GM18858 (cell line): ENCODE data around the gene DPH2.
A peak's percentile ranks its signal among the peaks of the same experiment; 100 is the strongest.

Source experiments
- ATAC-seq: cut with Tn5 transposase; IDR thresholded peaks from one replicate; pipeline ENCODE4 v1.9.1; 2021; ENCODE audit not compliant: unreplicated experiment

The DPH2 gene

DNA sequence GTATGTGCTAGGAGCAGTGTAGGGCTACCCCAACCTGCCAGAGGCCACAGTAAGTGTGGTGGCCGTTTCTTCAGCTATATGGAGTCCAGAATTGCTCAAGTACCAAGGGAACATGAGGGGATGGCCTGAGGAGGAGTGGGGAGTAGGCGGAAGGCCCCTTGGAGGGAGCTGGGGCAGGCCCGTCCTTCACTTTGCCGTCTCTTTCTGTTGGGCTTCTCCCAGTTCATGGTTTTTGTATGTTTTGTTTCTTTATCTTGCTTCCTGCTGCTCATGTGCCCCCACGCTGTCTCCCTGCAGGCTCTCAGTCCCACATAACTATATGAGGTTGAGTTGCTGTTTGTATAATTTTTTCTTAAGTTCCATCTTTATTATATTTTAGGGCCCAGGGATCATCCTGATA is 5.9 kb upstream of the DPH2 start:
- no peak for ATAC-seq

DNA sequence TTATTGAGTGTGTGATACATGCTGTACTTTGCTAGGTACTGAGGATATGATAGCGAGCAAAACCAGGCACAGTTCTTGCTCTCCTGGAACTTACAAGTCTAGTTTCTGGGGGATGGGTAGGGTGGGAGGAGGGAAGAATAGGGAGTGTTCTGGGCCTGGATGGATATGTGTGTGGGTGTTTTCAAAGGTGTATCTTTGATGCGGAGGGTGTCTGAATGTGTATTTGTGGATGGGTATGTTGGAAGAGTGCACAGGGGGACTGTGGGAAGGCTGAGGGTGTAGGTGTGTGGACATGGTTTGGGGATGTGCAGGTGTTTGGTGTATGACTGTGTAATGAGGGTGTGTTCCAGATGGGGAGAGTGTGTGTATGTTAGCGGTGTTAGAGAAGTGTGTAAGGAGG is 4.5 kb upstream of the DPH2 start:
- no peak for ATAC-seq

DNA sequence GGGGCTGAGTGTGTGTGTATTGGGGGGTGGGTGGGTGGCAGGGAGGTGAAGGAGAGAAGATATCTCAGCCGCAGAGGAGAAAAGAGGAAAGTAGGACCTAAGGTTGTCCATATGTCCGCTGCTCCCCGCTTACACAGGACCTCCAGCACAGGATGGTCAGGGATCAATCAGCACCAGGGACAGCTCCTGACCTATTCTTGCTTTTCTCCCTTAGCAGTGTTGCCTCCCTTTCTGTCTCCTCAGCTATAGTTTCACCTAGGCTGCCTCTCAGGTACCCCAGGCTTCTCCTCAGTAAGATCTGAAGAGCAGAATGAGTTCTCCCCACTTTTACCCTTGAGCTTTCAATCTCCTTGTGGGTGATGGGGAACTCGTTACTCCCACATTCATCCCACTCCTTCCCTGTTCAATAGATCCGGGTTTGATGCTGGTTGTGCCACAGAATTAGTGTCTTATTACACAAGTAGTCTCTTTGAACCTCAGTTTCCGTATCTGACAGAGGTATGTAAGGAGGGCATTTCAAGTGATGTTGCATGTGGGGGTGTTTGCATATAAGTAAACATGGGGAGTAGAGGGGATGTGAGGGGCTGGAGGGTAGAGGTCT is 1.4 kb upstream of the DPH2 start:
- ATAC-seq: no peak

DNA sequence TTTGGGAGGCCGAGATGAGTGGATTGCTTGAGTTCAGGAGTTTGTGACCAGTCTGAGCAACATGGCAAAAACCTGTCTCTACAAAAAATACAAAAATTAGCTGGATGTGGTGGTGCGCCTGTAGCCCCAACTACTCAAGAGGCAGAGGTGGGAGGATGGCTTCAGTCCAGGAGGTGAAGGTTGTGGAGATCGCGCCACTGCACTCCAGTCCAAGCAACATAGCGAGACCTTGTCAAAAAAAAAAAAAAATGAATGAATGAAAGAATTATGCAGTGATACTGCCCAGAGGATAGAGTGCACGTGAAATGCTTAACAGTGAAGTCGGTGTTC is 429 bp upstream of the DPH2 start:
- no peak for ATAC-seq

GRCh38 chr1:43970502-43970901 is 692 bp downstream of the DPH2 start:
- ATAC-seq: no peak

DNA sequence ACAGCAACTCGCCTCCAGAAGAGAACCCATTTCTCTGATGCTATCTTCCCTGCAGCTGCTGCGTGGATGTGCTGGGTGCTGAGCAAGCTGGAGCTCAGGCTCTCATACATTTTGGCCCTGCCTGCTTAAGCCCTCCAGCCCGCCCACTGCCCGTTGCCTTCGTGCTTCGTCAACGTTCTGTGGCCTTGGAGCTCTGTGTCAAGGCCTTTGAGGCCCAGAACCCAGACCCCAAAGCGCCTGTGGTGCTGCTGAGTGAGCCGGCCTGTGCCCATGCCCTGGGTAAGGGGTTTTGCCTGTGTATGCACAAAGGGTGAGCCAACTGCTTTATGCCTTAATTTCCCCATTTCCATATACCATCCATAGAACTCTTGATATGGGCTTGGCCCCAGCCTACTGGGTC is 1.1 kb downstream of the DPH2 start:
- ATAC-seq: no peak

GRCh38 chr1:43971336-43971980 is 1.6 kb downstream of the DPH2 start:
- ATAC-seq: no peak

DNA sequence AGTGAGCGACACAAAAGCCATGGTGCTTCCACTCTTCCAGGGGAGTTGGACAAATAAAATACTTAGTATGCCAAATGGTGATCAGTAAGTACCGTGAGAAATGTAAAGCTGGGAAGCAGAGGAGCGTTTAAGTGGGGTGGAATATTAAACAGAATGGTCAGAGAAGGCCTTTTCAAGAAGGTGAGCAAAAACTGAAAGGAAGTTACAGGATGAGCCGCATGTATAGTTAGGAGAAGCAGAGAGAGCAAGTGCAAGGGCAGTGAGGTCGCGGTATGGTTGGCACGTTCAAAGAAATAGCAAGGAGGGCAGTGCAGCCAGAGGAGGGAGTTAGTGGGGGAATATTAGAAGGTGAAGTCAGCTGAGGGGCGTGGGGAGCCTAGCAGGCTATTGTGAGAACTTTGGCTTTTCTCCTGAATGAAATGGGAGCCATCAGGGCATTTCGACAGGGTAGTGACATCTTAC is 4.2 kb downstream of the DPH2 start:
- no peak for ATAC-seq

DNA sequence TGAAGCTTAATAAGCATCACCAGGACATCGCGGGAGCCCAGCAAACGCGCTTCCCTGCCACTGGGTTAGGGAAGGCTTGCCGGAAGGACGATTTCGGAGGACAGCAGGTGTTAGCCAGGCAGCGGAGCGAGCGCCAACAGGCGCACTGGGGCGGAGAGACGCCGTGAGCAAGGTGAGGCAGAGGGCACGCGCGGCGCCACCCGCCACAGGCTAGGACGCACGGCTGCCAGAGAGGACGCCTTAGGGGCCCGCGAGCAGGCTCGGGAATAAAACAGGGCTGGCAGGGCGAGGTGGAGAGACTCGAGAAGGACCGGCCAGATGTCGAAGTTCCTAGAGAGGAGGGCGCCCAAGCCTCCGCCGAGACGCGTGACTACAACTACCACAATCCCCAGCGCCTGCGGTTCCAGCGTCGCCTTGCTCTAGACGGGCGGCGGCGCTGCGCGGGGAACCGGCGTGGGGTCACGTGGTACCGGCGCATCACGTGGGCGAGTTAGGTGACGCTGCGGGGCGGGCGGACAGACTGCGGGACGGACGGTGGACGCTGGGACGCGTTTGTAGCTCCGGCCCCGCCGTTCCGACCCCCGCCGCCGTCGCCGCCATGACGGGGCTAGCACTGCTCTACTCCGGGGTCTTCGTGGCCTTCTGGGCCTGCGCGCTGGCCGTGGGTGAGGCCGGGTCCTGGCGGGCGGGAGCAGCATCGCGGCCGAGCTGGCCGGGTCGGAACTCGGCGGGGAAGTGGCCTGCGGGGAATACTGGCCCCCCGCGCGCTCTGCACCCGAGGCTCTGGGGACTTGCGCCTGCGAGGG is 4.8 kb downstream of the DPH2 start, which contains the start of gene ATP6V0B:
ATP6V0B (plus strand) TSS at position 518 of the 806 bp plus-strand sequence; CDS start at position 599, 81 bp downstream.
- peak; percentile 53 for ATAC-seq

- ATAC-seq: no peak
These were observed 5.6 kb downstream of the DPH2 start for GRCh38 chr1:43975249-43975961.

GRCh38 chr1:43976045-43976444 is 6.2 kb downstream of the DPH2 start:
- no peak for ATAC-seq

DNA sequence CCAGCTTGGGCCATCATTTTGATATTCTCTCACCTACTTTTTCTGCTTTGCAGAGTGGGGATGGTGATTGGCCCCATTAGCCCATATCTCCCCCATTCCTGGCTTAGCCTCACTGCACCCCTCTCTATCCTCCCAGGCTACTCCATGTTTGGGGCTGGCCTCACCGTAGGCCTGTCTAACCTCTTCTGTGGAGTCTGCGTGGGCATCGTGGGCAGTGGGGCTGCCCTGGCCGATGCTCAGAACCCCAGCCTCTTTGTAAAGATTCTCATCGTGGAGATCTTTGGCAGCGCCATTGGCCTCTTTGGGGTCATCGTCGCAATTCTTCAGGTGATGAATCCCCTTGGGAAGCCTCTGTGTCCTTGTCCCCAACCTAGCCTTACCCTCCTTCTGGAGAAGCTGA is 7.1 kb downstream of the DPH2 start:
- no peak for ATAC-seq

- ATAC-seq: no peak
These were observed 7.8 kb downstream of the DPH2 start for GRCh38 chr1:43977376-43978263.

DNA sequence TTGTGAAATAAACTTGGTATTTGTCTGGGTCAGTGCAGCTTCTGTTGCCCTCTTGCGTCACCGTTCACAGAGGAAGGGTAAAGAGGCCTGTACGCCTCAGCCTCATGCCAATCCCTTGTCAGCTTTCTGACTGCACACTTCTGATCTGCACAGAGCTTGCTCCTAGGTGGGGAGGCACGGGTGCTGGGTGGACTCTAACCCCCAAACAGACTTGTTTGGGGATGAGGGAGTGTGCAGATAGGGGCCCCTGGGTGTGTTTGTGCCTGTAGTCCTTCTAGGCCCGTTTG is 8.4 kb downstream of the DPH2 start:
- ATAC-seq: no peak

DNA sequence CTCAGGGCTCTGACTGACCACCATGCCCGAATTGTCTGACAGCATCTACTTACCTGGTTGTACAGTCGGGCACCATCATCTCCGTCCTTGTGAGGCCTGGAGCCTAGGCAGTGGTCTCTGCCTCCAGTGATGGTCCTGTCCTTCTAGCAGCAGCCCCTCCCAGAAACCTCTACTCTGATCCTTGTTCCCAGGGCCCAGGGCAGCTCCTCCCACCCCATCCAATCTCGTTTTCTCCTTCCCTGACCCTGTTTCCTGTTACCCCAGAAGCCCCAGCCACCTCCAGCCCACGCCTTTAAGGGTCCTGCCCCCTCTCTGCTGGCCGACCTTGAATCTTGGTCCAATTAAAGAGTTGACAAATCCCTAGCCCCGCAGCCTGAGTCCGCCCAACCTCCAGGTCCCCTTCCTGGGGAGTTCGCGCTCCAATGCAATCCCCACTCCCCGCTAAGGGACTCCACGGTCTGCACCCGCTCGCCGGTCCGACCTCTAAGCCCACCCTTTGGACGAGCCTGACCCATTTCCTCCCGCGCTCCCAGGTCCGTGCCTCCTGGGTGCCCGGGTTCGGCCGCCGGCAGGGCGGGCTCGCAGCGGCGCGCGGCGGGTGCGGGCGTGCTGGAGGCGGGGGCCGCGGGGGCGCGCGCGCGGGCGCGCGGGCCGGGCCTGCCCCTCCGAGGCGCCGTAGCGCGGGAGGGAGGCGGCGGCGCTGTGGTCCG is 8.9 kb downstream of the DPH2 start, which contains the start of gene B4GALT2:
B4GALT2 (plus strand) TSS at position 660 of the 710 bp plus-strand sequence. CDS start 1,951 bp downstream, outside the sequence.
- ATAC-seq: no peak

DNA sequence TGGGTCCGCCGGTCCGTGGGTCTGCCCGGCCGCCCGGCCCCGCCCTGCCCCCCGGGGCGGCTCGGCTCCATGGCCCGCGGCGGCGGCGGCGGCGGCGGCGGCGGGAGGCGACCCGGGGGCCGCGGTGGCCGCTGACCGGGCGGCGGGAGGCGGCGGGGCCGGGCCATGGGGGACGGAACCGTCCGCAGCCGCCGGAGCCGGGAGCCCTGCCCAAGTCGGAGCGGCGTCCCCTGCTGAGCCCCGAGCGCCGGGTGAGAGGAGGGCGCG is 9.4 kb downstream of the DPH2 start:
- no peak for ATAC-seq

DNA sequence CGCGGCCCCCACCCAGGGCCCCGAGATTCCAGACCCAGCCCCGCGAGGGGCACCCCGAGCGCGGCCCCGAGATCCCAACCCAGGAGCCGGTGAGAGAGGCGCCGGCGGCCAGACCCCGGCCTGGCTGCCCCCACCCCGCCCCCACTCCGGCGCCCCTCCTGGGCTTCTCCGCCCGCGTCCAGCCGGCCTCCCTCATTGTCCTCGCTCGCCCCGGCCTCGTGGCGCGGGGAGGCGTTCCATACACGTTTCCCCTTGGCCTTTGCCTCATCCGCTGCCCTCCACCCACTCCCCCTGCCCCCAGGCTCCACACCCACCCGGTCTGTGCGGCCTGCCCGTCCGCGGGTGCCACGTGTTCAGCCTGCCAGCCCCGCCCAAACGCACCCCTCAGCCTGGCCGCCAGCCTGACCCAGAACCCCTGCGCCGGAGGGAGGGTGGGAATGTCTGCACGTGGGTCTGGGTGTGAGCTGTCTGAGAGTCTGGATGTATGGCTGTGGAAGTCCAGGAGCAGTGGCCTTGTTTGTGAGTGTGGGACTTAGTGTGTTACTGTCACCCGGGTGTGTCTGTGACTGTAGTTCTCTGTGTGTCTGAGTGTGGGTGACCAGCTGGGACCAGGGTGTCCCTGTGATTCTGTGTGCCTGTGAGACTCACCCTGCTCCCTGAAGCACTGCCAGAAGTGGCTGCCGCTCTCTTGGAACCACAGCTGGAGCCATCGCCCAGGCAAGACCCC is 9.9 kb downstream of the DPH2 start:
- ATAC-seq: no peak

DNA sequence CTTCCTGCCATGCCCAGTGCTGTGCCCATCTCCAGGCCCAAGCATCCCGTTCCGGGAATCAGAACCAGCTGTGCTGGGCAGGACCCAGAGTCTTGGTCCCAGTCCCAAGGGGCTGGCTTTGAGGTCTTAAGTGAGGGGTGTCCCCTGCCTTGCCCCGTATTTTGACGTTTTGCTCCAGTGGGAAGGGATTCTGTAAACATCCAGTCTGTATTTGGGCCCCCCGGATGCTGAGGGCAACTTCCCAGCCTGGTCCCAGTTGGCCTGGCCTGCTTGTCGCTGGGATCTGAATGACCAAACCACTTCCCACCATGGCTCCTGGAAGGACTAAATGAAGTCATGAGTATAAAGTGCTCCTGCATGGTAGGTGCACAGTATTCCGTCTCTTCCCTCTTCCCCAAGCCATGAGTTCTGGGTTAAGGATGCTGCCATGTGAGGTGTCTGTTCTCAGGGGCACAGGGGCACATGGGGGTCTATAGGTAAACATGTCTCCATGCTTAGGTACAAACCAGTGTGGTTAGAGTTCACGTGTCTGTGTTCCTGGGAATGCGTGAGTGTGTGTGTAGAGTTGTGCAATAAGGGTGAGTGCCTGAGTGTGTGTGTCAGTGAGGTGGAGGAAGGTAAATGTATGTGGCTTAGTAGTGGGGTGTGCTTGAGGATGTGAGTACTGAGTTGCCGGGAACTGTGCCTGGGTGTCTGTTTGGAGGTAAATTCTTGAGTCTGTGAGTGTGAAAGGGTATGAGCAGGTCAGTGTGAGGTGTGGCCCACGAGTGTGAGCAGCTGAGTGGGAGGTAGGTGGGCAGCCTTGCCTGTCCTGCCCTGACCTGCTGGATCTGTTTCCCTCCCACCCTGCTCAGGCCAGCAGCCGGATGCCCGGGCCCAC is 10.7 kb downstream of the DPH2 start:
- no peak for ATAC-seq

DNA sequence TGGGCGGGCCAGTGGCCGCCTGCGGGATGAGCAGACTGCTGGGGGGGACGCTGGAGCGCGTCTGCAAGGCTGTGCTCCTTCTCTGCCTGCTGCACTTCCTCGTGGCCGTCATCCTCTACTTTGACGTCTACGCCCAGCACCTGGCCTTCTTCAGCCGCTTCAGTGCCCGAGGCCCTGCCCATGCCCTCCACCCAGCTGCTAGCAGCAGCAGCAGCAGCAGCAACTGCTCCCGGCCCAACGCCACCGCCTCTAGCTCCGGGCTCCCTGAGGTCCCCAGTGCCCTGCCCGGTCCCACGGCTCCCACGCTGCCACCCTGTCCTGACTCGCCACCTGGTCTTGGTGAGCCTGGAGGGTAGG is 11.3 kb downstream of the DPH2 start:
- no peak for ATAC-seq
